Stimulated activated CD8-positive, alpha-beta memory T cell treated with anti-CD3 and anti-CD28 coated beads, Interleukin-12 subunit alpha, Interleukin-12 subunit beta, amount 100 ng/mL, for 24 hours (primary cell): ENCODE measurements around the gene ARNT2.

Experiments used
- DNase-seq: peaks from one replicate; pipeline ENCODE4 v3.0.0-alpha.2; 2020; ENCODE audit errors: extremely low read depth

Gene ARNT2

GRCh38 chr15:80442728-80443403 is 38.7 kb downstream of the ARNT2 start:
- DNase-seq = no peak

- DNase-seq = no peak
These were observed 40.6 kb downstream of the ARNT2 start for GRCh38 chr15:80444680-80445251.

GRCh38 chr15:80445300-80446041 is 41.3 kb downstream of the ARNT2 start:
- DNase-seq = no peak

- DNase-seq = no peak
These were observed 42.9 kb downstream of the ARNT2 start for GRCh38 chr15:80447077-80447476.

- no peak for DNase-seq
These were observed 45.6 kb downstream of the ARNT2 start for GRCh38 chr15:80449825-80450224.

GRCh38 chr15:80450811-80451321 is 46.7 kb downstream of the ARNT2 start:
- DNase-seq = no peak

- no peak for DNase-seq
These were observed 48.0 kb downstream of the ARNT2 start for GRCh38 chr15:80452166-80452565.

- no peak for DNase-seq
These were observed 51.0 kb downstream of the ARNT2 start for GRCh38 chr15:80455051-80455648.

GRCh38 chr15:80455668-80456442 is 51.7 kb downstream of the ARNT2 start:
- DNase-seq = no peak

- DNase-seq = no peak
These were observed 52.6 kb downstream of the ARNT2 start for GRCh38 chr15:80456517-80457492.

- DNase-seq = no peak
These were observed 53.7 kb downstream of the ARNT2 start for GRCh38 chr15:80457896-80458295.

- DNase-seq = no peak
These were observed 54.4 kb downstream of the ARNT2 start for GRCh38 chr15:80458580-80458979.

GRCh38 chr15:80459380-80459779 is 55.2 kb downstream of the ARNT2 start:
- DNase-seq = no peak

- DNase-seq = no peak
These were observed 55.6 kb downstream of the ARNT2 start for GRCh38 chr15:80459818-80460217.

GRCh38 chr15:80461356-80462095 is 57.3 kb downstream of the ARNT2 start:
- DNase-seq = no peak

- DNase-seq = no peak
These were observed 57.9 kb downstream of the ARNT2 start for GRCh38 chr15:80462111-80462510.

- DNase-seq = no peak
These were observed 58.8 kb downstream of the ARNT2 start for GRCh38 chr15:80462836-80463512.

- no peak for DNase-seq
These were observed 60.9 kb downstream of the ARNT2 start for GRCh38 chr15:80464951-80465625.

- DNase-seq = no peak
These were observed 61.4 kb downstream of the ARNT2 start for GRCh38 chr15:80465626-80466005.
